Ovary (tissue), 9 donors: ENCODE data around the gene CLNK. TPM values are rescaled to one million over a fixed set of nuclear protein-coding genes. Genes with fewer than 3 reads are reported as not detected.

Experiments used
- DNase-seq, 5 donors: peaks; one replicate each; pipeline ENCODE4 v3.0.0-alpha.2; 2019 to 2020
- H3K27ac ChIP-seq, 2 donors: fragments of 200-600 bp; one replicate each; pipeline versions ENCODE4 v1.5.1 to v1.8.0; 2019 to 2022
- H3K27me3 ChIP-seq: fragments of 200-600 bp; one replicate; pipeline ENCODE4 v1.8.0; 2022
- H3K36me3 ChIP-seq: fragments of 200-600 bp; sonication (generic); one replicate; pipeline ENCODE4 v1.5.1; 2019
- H3K4me1 ChIP-seq: one replicate; pipeline ENCODE4 v1.8.1; 2013; ENCODE audit warnings: mild to moderate bottlenecking, moderate library complexity; ENCODE audit not compliant: insufficient read depth
- H3K4me3 ChIP-seq: fragments of 200-600 bp; sonication (generic); one replicate; pipeline ENCODE4 v1.5.1; 2017
- H3K9me3 ChIP-seq, 2 donors: fragments of 200-600 bp in 1 of 2; sonication (generic) in 1 of 2; one replicate each; pipeline versions ENCODE4 v1.5.1 to v1.8.1; 2013 to 2019; ENCODE audit warnings: mild to moderate bottlenecking in 1 of 2, moderate library complexity in 1 of 2
- CTCF ChIP-seq, 3 donors: fragments of 450-650 bp in 2 of 3; fragments of 200-600 bp in 1 of 3; IDR thresholded peaks; one replicate each; pipeline versions ENCODE4 v1.5.1 to v1.8.0; 2016 to 2022; ENCODE audit warnings: antibody characterized with exemption in 3 of 3, mild to moderate bottlenecking in 1 of 3
- EP300 ChIP-seq: sonication (generic); formaldehyde crosslinking; IDR thresholded peaks from one replicate; pipeline ENCODE4 v1.6.1; 2017; ENCODE audit warnings: antibody characterized with exemption
- POLR2A ChIP-seq: fragments of 450-650 bp; IDR thresholded peaks from one replicate; pipeline ENCODE4 v1.6.1; 2017; ENCODE audit warnings: antibody characterized with exemption, mild to moderate bottlenecking, moderate library complexity
- WGBS, 3 donors: extraction: QIAGEN DNeasy Blood & Tissue Kit in 1 of 3; methylation state at CpG; one replicate each; pipeline versions ENCODE4 v1.1.5 to v1.1.7; 2013 to 2017; 5-methylcytosine and 5-hydroxymethylcytosine counted together
- intact Hi-C, 4 donors: fragments of 100-400 bp; cut with DNase I; formaldehyde crosslinking; loops; one replicate each; pipeline versions ENCODE4 v1.11.0 to v1.15.1; 2022 to 2023
- polyA plus RNA-seq, 2 donors: library from polyadenylated mRNA; stranded (reverse); fragments of 200-250 nt in 1 of 2; fragments of 350-450 nt in 1 of 2; fragmentation: Illumina TruSeq in 1 of 2; extraction: RNeasy Lipid Tissue Mini Kit (QIAGEN cat#74804) in 1 of 2; gene quantifications; one replicate each; pipeline ENCODE4 v1.2.3, GENCODE V29; 2013 to 2014
- total RNA-seq, 7 donors: library from RNA; depleted of rRNA in 2 of 7; stranded (reverse); fragments of >200 nt in 2 of 7; fragmentation: NEBNext Ultra II Directional in 3 of 7; extraction: Animal tissue kit (Norgen Biotek cat#: 25700) in 3 of 7; gene quantifications; one replicate each; pipeline versions ENCODE4 v1.1.0 to v1.2.4, GENCODE V29; 2016 to 2023
- donor health status: DM: no; HTN: no; CAD: no; lungs with moderate emphysema.
- donor health status: DM: no; HTN: no; CAD: no.
- donor health status: Bipolar disorder and iron deficiency.
- donor health status: DM: yes; HTN: yes; CAD: no.
- donor health status: DM: no; HTN: no; CAD: no.
- donor health status: DM: yes; HTN: yes; CAD: no.

CLNK gene
- total and polyA plus RNA-seq, 9 donors, result 0.10 to 0.23 (median 0.22) TPM; not detected in 6

DNA sequence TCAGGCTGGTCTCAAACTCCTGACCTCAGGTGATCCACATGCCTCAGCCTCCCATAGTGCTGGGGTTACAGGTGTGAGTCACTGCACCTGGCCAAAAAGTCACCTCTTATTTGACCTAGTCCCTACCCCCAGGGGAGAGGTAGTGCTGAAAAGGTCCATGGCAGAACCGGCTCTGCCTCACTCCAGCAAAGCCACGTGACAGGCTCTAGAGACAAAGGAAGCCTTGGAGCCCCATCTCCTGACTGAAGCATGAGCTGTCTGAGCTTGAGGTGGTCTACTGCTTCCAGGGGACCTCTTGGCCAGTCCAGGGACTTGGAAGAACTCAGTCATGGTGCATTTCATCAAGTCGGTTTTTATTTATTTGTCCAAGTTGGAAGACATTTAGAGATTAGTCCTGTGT lies 174.8 kb downstream of the CLNK start:
- Histone ChIP-seq H3K27ac (no peak overlapping the region), H3K9me3 (no peaks in the 10 kb centered on the region), H3K36me3 (no peaks in the 10 kb centered on the region), H3K27me3 (no peaks in the 10 kb centered on the region), H3K4me1 (no peaks in the 10 kb centered on the region), H3K4me3 (no peak overlapping the region)
- intact Hi-C loops, result no loop called here
- TF ChIP-seq CTCF (IDR thresholded peaks at IDR 0.05) (no peak), POLR2A (no peak), EP300 (no peak)
- WGBS, 3 donors, result 71 to 81% (median 74%) methylated on average over 3 of the region's 3 CpGs
- DNase-seq, result no peak

- intact Hi-C loops, result no loop called here
- no peak for DNase-seq
- Histone ChIP-seq H3K4me3 (no peak overlapping the region), H3K9me3 (no peaks in the 10 kb centered on the region), H3K4me1 (no peaks in the 10 kb centered on the region), H3K36me3 (no peaks in the 10 kb centered on the region), H3K27ac (no peak overlapping the region), H3K27me3 (no peaks in the 10 kb centered on the region)
- TF ChIP-seq CTCF (IDR thresholded peaks at IDR 0.05), result no peak
- TF ChIP-seq EP300, result no peak
- TF ChIP-seq POLR2A, result no peak
- WGBS, 3 donors, result 85 to 88% (median 87%) methylated on average over 4 of the region's 4 CpGs
Observed at GRCh38 chr4:10506077-10506476, 178.5 kb downstream of the CLNK start.

GRCh38 chr4:10504570-10505179 lies 179.9 kb downstream of the CLNK start:
- Histone ChIP-seq H3K27me3 (no peaks in the 10 kb centered on the region), H3K9me3 (no peaks in the 10 kb centered on the region), H3K27ac (no peak overlapping the region), H3K36me3 (no peaks in the 10 kb centered on the region), H3K4me3 (no peak overlapping the region), H3K4me1 (no peaks in the 10 kb centered on the region)
- DNase-seq, result no peak
- 61 to 77% (median 72%) methylated on average over 5 of the region's 5 CpGs for WGBS, 3 donors
- TF ChIP-seq EP300, result no peak
- no peak for TF ChIP-seq POLR2A
- TF ChIP-seq CTCF (IDR thresholded peaks at IDR 0.05), result no peak
- intact Hi-C loops, result no loop called here

DNA sequence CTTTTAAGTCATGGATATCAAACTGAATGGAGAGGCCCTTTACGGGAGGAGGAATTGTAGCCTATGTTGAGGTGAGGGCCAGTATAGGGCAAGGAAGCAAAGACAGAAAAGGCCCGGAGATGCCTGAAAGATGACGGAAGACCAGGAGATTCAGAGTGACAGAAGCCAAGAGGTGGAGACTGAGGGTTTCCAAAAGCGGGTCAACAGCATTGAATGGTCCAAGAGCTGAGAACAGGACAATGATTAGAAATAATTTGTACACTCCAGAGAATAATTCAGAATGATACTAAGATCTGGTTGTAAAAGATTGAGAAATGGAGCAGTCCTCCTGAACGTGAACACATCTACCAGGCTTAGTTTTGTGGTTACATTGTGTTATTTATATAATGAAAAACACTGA lies 181.9 kb downstream of the CLNK start:
- intact Hi-C loops, result no loop called here
- DNase-seq, result no peak
- 81 to 91% (median 90%) methylated on average over 5 of the region's 5 CpGs for WGBS, 3 donors
- Histone ChIP-seq H3K27ac (no peak overlapping the region), H3K27me3 (no peaks in the 10 kb centered on the region), H3K4me3 (no peak overlapping the region), H3K9me3 (no peaks in the 10 kb centered on the region), H3K36me3 (no peaks in the 10 kb centered on the region), H3K4me1 (no peaks in the 10 kb centered on the region)
- no peak for TF ChIP-seq POLR2A
- TF ChIP-seq CTCF (IDR thresholded peaks at IDR 0.05), result no peak
- no peak for TF ChIP-seq EP300
